Measurements from ENCODE around the gene ZNF330. TPM values are rescaled to one million over a fixed set of nuclear protein-coding genes. Genes with fewer than 3 reads are reported as not detected.

Gene ZNF330
- 31.1 and 33.7 TPM in 2 replicates for total RNA-seq

DNA sequence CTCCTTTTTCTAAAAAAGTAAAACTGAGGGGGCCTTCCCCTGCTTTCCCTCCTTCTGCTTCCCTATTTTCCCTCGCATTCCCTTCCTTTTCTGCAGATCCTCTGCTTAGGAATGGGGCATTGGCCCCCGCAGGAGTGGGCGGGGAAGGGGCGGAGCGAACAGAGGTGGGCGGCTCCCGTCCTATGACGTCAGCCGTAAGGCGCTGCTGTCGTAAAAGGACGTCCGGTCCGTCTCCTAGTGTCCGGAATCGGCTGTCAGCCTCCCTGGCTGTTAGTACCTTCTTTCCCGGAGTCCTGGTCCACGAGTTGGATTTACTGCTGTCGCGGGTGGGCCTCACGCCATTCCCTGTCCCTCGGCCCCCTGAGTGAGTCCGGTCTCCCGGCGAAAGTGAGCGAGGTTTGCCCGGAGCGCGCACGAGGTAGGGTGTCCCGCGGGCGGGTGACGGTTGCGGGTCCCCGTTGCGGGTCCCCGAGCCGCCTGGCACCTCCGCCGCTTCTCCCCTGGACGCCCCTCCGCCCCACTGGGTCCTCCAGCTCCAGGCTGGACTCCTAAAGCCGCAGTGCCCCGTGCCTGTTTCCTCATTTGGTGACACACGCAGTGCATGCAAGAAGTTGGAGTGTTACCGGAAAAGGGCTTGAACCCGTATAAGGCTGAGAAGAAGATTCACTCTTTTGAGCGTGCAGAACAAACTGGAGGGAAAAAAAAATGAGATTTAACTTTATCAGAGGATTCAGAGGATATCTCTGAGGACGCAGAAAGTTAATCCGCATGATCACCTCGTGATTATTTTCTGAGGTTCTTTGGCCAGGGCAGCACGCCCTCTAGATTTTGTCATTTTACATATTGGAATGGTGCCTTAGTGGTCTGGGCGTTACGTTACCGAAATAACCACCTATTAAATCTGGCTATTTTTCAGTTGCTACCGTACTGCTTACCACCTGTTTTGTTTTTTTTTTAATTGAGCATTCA is at the start of gene ZNF330:
ZNF330 (plus strand) TSS at position 205 of the 969 bp plus-strand sequence. CDS start 1,477 bp downstream, outside the sequence.

Other genes with a start within 250 kb of the ZNF330 start
- gene RNF150, start 87.4 kb upstream of the ZNF330 start, total RNA-seq, result 0.13 and 0.22 TPM in 2 replicates

Data from thoracic aorta endothelial cell (primary cell).